ENCODE measurements around the gene TRUB2. TPM values are rescaled to one million over a fixed set of nuclear protein-coding genes. Genes with fewer than 3 reads are reported as not detected.

Gene TRUB2
- total RNA-seq, 1 experiment from 2014 or later: 33.2 TPM

GRCh38 chr9:128325629-128326028 lies 3.4 kb upstream of the TRUB2 start:
- Mint-ChIP-seq H3K9me3 (no peaks in the 10 kb centered on the region), H3K36me3 (peaks cover 6% of the 10 kb centered on the region; the same call in 1 of the 2 replicates), H3K4me1 (0 out of 2 replicates have a peak, but pooled peaks cover 8% of the 10 kb centered on the region), H3K27me3 (ENCODE audit: low read depth) (no peaks in the 10 kb centered on the region), H3K27ac (no peak overlapping the region), H3K4me3 (no peak overlapping the region)
- no peak for DNase-seq (ENCODE audit: low spot score)
- ChIA-PET CTCF (interaction anchor here (1.3 kb wide), 1 partner anchor 16 kb away, joined by 7 read pairs; no protein-coding TSS in a partner anchor), POLR2A (no interaction called here)
- no peak for TF ChIP-seq E2F5 (CRISPR knock-in tag; IDR thresholded peaks at IDR 0.05)
- TF ChIP-seq, protein P1, sequence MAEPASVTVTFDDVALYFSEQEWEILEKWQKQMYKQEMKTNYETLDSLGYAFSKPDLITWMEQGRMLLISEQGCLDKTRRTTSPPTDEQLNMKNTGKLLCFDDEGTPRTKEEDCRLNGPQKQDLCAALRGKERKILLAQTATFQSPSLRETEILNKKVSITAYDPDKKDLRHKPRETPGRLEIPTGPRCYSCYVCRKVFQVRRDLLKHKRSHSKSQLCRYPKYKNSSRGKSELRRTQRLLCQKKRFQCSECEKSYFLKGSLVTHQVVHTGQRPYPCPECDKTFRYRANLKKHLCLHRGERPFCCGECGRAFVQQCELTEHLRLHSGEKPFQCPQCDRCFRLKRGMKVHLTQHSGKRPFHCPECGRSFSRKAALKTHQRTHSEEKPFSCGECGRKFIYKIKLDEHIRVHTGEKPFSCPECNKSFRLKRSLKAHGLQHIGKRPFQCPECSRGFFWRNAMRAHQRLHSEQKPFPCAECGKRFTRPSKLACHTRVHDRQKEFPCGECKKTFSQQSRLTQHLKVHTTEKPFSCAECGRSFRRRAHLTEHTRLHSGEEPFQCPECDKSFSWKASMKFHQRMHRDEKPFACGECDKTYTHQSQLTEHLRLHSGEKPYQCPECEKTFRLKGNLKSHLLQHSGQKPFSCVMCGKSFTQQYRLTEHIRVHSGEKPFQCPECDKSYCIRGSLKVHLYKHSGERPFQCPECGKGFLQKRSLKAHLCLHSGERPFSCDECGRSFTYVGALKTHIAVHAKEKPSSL (CRISPR knock-in tag; conservative IDR thresholded peaks at IDR 0.05): no peak
- TF ChIP-seq, protein P2, sequence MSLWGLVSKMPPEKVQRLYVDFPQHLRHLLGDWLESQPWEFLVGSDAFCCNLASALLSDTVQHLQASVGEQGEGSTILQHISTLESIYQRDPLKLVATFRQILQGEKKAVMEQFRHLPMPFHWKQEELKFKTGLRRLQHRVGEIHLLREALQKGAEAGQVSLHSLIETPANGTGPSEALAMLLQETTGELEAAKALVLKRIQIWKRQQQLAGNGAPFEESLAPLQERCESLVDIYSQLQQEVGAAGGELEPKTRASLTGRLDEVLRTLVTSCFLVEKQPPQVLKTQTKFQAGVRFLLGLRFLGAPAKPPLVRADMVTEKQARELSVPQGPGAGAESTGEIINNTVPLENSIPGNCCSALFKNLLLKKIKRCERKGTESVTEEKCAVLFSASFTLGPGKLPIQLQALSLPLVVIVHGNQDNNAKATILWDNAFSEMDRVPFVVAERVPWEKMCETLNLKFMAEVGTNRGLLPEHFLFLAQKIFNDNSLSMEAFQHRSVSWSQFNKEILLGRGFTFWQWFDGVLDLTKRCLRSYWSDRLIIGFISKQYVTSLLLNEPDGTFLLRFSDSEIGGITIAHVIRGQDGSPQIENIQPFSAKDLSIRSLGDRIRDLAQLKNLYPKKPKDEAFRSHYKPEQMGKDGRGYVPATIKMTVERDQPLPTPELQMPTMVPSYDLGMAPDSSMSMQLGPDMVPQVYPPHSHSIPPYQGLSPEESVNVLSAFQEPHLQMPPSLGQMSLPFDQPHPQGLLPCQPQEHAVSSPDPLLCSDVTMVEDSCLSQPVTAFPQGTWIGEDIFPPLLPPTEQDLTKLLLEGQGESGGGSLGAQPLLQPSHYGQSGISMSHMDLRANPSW (CRISPR knock-in tag; conservative IDR thresholded peaks at IDR 0.05; ENCODE audit: low read depth): no peak
- TF ChIP-seq, protein P3, sequence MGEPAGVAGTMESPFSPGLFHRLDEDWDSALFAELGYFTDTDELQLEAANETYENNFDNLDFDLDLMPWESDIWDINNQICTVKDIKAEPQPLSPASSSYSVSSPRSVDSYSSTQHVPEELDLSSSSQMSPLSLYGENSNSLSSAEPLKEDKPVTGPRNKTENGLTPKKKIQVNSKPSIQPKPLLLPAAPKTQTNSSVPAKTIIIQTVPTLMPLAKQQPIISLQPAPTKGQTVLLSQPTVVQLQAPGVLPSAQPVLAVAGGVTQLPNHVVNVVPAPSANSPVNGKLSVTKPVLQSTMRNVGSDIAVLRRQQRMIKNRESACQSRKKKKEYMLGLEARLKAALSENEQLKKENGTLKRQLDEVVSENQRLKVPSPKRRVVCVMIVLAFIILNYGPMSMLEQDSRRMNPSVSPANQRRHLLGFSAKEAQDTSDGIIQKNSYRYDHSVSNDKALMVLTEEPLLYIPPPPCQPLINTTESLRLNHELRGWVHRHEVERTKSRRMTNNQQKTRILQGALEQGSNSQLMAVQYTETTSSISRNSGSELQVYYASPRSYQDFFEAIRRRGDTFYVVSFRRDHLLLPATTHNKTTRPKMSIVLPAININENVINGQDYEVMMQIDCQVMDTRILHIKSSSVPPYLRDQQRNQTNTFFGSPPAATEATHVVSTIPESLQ (CRISPR knock-in tag; IDR thresholded peaks at IDR 0.05): no peak
- no peak for TF ChIP-seq USF2 (CRISPR knock-in tag; IDR thresholded peaks at IDR 0.05)
- TF ChIP-seq RORB (CRISPR knock-in tag; IDR thresholded peaks at IDR 0.05): no peak
- TF ChIP-seq GRHL2 (CRISPR knock-in tag; IDR thresholded peaks at IDR 0.05; ENCODE audit: insufficient replicate concordance, severe bottlenecking): no peak
- TF ChIP-seq PRDM15 (CRISPR knock-in tag; IDR thresholded peaks at IDR 0.05): no peak
- TF ChIP-seq NFYB (CRISPR knock-in tag; conservative IDR thresholded peaks at IDR 0.05; ENCODE audit: low read depth): no peak
- no peak for TF ChIP-seq OVOL2 (CRISPR knock-in tag; IDR thresholded peaks at IDR 0.05; ENCODE audit: borderline replicate concordance)
- TF ChIP-seq, protein P4, sequence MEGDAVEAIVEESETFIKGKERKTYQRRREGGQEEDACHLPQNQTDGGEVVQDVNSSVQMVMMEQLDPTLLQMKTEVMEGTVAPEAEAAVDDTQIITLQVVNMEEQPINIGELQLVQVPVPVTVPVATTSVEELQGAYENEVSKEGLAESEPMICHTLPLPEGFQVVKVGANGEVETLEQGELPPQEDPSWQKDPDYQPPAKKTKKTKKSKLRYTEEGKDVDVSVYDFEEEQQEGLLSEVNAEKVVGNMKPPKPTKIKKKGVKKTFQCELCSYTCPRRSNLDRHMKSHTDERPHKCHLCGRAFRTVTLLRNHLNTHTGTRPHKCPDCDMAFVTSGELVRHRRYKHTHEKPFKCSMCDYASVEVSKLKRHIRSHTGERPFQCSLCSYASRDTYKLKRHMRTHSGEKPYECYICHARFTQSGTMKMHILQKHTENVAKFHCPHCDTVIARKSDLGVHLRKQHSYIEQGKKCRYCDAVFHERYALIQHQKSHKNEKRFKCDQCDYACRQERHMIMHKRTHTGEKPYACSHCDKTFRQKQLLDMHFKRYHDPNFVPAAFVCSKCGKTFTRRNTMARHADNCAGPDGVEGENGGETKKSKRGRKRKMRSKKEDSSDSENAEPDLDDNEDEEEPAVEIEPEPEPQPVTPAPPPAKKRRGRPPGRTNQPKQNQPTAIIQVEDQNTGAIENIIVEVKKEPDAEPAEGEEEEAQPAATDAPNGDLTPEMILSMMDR (IDR thresholded peaks at IDR 0.05): no peak
- TF ChIP-seq CDX4 (CRISPR knock-in tag; IDR thresholded peaks at IDR 0.05; ENCODE audit: borderline replicate concordance): no peak
- TF ChIP-seq EMX1 (CRISPR knock-in tag; IDR thresholded peaks at IDR 0.05): no peak
- TF ChIP-seq, protein P5, sequence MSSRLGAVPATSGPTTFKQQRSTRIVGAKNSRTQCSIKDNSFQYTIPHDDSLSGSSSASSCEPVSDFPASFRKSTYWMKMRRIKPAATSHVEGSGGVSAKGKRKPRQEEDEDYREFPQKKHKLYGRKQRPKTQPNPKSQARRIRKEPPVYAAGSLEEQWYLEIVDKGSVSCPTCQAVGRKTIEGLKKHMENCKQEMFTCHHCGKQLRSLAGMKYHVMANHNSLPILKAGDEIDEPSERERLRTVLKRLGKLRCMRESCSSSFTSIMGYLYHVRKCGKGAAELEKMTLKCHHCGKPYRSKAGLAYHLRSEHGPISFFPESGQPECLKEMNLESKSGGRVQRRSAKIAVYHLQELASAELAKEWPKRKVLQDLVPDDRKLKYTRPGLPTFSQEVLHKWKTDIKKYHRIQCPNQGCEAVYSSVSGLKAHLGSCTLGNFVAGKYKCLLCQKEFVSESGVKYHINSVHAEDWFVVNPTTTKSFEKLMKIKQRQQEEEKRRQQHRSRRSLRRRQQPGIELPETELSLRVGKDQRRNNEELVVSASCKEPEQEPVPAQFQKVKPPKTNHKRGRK (CRISPR knock-in tag; IDR thresholded peaks at IDR 0.05; ENCODE audit: borderline replicate concordance): no peak
- TF ChIP-seq, protein P6, sequence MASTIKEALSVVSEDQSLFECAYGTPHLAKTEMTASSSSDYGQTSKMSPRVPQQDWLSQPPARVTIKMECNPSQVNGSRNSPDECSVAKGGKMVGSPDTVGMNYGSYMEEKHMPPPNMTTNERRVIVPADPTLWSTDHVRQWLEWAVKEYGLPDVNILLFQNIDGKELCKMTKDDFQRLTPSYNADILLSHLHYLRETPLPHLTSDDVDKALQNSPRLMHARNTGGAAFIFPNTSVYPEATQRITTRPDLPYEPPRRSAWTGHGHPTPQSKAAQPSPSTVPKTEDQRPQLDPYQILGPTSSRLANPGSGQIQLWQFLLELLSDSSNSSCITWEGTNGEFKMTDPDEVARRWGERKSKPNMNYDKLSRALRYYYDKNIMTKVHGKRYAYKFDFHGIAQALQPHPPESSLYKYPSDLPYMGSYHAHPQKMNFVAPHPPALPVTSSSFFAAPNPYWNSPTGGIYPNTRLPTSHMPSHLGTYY (CRISPR knock-in tag; IDR thresholded peaks at IDR 0.05): no peak
- TF ChIP-seq GTF2I (CRISPR knock-in tag; conservative IDR thresholded peaks at IDR 0.05): no peak
- TF ChIP-seq RELA (CRISPR knock-in tag; IDR thresholded peaks at IDR 0.05; ENCODE audit: borderline replicate concordance): no peak
- no peak for TF ChIP-seq MXD4 (CRISPR knock-in tag; IDR thresholded peaks at IDR 0.05; ENCODE audit: borderline replicate concordance)
- no peak for ATAC-seq
